Kidney capillary endothelial cell (primary cell): ENCODE data around the gene LRRC8D.
"Not testable (repeated sequence)": the region's sequence is repeated elsewhere in the genome, so short reads cannot be mapped to it uniquely, and the experiment has no call there.

Experiments used
- DNase-seq: peaks from one replicate; pipeline ENCODE4 v3.0.0-alpha.2; 2018; ENCODE audit warnings: low spot score

LRRC8D gene

DNA sequence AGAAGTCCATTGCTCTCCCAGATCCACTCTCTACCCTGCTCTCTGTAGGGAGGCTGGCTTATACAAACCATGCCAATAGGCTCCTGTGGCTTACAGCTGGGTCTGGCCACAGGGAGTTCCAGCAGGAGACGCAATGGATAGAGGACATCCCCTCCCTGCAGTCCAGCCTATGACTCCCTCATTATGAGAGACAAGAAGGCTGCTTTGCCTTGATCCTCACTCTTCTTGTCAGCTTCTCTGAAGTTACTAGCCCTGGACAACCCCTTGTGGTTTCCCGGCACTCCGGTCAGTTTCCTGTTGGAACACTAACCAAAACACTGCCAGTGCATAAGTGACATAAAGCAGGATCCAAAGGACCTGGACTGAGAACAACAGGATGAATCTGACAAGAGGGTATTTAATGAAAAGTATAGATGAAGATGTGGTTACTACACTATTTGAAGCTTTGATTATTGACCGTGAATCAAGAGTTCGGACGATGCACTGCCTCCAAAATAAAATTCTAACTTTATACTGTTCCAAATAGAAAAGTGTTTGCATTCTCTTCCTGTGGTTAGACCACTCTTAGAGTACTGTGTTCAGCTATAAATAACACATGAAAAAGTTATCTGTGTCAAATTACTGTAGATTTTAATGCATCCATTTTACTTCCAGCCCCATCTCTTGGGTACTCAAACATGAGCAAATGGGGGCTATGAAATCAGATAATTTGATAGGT, 141.4 kb downstream of the LRRC8D start:
- DNase-seq: no peak

DNA sequence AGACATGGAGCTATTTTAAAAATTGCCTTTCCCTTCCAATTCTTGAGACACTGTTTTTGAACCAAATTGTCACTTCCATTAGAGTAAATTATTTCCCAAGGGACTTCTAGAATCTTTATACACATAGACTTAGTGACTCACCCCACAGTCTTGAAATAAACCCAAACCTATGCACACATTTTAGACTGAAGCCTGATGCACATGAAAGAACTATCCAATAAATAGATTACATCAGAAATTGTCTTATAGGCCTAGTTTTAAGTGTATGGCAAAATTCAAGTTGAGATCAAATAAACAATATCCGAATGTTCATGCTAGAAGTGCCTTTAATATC, 141.9 kb downstream of the LRRC8D start:
- no peak for DNase-seq

DNA sequence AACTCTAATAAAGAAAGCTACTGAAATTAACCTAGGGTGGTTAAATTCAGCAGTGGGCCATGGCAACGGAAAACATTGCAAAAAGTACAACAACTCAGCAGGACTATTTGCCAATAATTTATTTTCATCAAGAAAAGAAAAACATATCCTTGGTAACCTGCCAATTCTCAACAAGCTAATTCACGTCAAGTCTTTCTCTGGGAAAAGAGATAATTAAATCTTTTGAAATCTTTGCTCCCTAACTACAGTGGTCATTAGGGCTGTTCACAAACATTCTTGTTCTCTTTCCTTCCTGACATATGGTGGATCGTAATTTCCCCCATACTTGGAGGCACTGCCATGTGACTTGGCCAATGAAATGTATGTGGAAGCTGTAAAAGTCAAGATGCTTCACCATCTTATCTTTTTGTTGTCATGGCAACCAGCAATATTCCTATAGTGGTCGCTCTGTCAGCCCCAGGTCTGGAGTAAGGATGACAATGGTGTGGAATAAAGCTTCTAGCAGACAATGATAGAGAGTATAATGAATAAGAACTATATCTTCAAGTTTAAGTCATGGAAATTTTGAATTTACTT, 144.4 kb downstream of the LRRC8D start:
- no peak for DNase-seq

DNA sequence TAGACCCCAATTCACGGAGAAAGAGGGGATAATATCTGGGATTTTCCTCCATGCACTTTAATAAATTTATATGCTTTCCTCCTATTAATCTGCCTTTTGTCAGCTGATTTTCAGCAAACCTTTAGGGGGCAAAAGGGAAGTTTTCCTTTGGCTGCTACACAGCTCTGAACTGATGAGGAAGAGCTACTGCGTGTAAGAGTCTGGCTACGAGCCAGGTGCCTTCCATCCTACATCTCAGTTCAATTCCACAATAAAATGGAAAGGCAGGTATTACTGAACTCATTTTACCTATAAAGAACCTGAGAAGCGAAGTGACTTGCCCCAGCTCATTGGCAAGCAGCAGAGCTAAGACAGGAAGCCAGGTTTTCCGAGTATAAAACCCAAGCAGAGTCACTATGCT, 145.8 kb downstream of the LRRC8D start:
- no peak for DNase-seq

DNA sequence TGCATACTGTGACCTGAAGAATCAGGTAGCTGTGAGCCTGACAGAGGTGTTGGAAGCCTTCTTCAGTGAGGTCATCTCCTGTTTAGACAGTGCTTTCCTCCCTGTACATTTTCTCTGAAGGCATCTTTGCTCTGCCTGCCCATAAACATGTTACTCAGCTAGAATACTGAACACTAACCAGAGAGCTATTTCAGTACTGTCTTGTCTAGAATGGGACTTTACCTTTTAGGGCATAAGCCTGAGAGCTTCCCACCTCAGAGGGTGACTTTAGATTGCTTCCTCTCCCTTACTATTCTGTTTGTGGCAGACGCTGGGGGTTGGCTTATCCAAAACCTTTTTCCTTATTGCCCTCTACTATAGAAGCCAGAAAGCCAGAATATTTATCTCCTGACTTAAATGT, 150.8 kb downstream of the LRRC8D start:
- no peak for DNase-seq

DNA sequence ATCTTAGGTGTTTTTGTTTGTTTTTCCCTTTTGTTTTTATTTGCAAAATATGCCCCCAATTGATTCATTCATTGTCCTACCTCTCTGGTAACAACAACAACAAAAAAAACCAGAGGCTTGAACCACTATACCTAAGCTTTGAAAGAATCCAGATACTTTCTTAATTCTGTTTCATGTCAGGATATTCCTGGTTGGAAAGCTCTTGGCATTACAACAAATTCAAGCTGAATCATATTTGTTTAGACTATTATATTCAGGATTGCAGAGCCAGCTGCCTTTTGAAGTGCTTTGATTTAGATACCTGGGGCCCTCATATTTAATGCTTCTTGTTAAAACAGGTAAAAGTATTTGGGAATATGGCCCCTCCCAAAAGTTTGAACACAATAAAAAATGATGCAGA, 151.2 kb downstream of the LRRC8D start:
- DNase-seq: no peak

DNA sequence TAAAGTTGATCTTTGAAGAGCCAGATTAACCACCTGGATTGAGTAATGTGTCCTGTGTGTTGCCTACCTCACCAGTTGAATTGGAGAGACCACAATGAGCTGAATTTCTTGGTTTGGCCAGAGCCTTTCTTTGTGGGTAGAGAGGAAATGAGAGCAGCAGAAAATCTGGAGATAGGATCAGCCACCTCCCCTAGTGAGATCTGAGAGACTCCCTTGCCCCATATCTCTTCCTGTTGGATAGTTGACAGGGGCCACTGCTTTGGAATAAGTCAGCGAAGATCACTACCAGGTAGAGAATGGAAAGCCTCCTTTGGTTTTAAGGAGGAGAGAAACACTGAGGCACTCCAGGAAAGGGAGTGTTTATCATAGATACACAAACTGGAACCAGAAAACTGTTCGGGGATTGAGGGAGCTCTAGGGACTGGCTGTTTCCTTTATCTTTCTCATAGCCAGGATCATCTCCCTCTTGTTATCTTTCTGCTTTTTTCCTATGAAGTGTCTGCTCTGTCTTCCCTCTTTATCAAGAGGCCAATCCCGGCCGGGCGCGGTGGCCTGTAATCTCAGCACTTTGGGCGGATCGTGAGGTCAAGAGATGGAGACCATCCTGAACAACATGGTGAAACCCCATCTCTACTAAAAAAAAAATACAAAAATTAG, 152.8 kb downstream of the LRRC8D start:
- no peak for DNase-seq

DNA sequence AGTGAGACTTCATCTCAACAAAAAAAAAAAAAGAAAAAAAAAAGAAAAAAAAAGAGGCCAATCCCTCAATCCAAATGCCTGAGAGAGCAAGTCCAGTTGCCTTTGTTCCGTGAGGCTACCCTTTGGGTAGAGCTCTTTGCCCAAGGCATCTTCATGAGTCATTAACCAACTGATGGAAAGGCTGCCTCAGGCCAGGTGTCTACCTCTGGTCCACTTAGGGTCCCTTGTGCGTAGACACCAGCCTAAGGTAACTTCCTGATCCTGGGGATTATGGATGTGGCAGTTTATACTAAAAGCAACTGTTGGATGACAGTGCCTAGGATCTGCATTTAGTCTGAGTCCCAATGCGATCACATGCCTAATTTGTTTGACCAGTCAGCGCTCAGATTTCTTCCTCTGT, 153.4 kb downstream of the LRRC8D start:
- DNase-seq: no peak

DNA sequence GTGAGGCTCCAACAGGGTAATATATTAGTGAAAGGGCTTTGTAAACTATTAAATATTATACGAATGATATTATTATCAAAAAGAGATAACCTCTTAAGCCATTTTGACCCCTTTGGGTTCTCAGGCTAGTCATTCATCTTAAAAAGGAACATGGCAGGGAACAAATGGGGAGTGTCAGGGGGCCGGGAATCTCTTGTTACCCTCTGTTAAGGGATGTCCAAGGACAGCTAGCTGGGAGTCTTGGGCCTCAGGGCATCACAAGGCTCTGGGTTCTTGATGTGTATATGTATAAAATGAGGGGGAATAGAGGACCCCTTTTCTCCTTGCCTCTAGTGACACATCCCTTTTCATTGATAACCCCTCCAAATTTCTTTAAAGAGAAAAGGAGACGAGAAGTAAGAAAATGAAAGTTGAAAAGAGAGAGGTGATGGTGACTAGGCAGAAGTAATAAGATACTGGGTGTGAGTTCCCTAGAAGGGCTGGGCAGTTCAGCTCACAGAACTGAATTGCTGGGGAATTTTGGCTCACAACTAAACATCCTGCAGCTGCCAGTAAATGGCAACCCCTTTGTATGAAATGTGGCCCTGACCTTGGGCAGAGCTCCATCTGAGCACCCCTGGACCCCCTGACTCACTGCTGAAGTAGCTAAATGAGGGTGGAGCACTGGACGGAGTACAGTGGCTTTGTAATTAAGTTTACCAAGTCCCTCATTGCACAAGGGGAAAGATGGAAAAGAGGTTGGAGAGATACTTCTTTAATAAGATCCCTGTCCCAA, 154.1 kb downstream of the LRRC8D start:
- DNase-seq: no peak

DNA sequence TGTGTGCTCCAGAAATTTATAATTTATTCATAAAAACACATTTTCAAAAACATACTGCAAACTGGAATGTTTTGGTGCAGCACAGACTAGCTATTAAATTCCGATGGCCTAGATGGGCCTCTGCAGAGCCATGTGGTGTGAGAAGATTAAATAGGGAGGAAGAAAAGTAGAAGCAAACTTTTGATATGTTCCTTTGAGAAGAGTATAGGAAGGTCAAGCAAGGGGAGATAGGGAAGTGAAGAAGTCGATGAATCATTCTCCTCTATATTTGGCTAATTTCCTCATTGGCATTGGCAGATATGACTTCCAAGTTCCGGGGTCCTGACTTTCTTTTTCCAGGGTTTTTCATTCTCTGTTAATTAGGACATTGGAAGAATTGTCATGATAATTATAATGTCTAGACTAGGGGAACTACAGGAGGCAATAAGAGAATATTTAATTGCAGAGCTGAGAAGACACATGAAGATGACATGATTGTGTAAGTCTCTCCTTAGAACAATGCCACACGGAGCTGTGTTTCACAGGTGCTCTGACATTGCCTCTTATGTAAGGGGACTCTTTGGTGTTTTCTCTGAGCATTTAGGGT, 154.8 kb downstream of the LRRC8D start:
- no peak for DNase-seq

DNA sequence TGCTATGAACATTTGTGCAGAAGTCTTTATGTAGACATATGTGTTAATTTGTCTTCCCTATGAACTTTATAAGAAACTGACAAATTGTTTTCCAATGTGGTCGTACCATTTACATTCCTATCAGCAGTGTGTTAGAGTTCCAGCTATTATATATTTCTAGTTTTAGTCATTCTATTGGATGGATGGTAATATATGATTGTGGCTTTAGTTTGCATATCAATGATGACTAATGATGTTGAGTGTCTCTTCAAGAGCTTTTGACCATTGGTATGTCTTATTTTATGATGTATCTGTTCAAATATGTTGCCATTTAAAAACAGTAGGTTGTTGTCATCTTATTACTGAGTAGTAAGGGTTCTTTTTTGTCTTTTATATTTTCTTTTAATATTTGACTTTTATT, 157.9 kb downstream of the LRRC8D start:
- no peak for DNase-seq

DNA sequence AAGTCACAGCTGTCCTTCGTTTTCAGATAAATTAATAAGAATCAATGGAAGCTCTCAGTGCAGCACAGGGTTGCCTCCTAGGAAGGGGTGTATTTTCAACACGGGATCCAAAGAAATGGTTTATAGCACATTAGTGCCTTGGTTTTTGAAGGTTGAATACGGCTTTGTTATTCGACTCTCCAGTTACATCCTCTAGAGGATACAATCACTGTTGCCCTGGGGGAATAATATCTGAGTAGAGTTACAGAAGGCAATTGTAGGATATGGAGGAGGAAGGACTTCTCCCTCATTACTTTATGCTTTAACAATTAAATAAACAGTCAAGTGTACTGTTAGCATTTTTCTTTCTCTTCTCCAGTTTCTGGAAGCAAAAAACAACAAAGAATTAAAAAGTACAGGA, 159.8 kb downstream of the LRRC8D start:
- no peak for DNase-seq

DNA sequence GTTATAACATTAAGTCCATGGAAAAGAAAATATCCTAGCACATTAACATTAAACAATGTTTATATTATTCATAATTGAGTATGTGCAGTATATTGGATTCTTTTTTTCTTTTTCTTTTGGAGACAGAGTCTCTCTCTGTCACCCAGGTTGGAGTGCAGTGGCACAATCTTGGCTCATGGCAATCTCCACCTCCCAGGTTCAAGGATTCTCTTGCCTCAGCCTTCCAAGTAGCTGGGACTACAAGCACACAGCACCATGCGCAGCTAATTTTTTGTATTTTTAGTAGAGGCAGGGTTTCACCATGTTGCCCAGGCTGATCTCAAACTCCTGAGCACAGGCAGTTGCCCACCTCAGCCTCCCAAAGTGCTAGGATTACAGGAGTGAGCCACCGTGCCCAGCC, 162.0 kb downstream of the LRRC8D start:
- not testable (repeated sequence) for DNase-seq

DNA sequence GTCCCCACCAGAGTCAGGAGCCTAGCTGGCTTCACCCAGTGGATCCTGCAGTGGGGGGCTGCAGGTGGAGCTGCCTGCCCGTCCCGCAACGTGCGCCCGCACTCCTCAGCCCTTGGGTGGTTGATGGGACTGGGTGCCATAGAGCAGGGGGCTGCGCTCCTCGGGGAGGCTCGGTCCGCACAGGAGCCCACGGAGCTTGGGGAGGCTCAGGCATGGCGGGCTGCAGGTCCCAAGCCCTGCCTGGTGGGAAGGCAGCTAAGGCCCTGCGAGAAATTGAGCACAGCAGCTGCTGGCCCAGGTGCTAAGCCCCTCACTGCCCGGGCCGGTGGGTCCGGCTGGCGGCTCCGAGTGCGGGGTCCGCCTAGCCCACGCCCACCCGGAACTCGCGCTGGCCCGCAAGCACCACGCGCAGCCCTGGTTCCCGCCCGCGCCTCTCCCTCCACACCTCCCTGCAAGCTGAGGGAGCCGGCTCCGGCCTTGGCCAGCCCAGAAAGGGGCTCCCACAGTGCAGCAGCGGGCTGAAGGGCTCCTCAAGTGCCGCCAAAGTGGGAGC, 163.8 kb downstream of the LRRC8D start:
- DNase-seq: not testable (repeated sequence)

DNA sequence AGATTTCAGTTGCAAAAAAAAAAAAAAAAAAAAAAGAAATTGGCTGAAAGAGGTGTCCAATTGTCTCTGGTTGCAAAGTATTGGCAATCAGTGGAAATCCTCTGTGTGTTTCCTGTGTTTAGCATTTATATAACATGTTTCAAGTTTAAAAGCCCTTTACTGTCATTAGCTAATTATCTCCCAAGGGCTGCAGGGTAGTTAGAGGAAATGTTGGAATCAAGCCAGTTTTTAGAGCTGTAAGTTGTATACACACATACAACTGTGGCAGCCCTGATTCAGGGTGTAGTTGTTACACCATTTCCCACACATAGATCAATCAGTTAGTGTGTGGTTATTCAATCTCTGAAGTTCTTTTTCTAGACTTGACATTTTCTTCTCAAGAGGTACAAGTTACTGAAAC, 165.2 kb downstream of the LRRC8D start:
- no peak for DNase-seq
